Hematopoietic multipotent progenitor cell treated with erythropoietin and hydrocortisone succinate and interleukin-3 and kit ligand, for 4 days (in vitro differentiated cells): ENCODE results near the gene TSPAN5.

Source experiments
- DNase-seq: peaks from one replicate; pipeline ENCODE4 v3.0.0-alpha.2; 2015

The TSPAN5 gene

GRCh38 chr4:98583265-98583664, 75.1 kb downstream of the TSPAN5 start:
- DNase-seq = no peak

- DNase-seq = no peak
Observed at GRCh38 chr4:98581126-98581525, 77.3 kb downstream of the TSPAN5 start.

- DNase-seq = no peak
Observed at GRCh38 chr4:98577956-98578355, 80.5 kb downstream of the TSPAN5 start.

GRCh38 chr4:98574816-98575215, 83.6 kb downstream of the TSPAN5 start:
- DNase-seq = no peak

GRCh38 chr4:98573791-98574190, 84.6 kb downstream of the TSPAN5 start:
- DNase-seq = no peak

- DNase-seq = no peak
Observed at GRCh38 chr4:98572697-98573096, 85.7 kb downstream of the TSPAN5 start.

- DNase-seq = peak; percentile 69
Observed at GRCh38 chr4:98571161-98571786, 87.1 kb downstream of the TSPAN5 start.

GRCh38 chr4:98570151-98570797, 88.1 kb downstream of the TSPAN5 start:
- DNase-seq = peak; percentile 9

- no peak for DNase-seq
Observed at GRCh38 chr4:98568941-98569663, 89.3 kb downstream of the TSPAN5 start.

GRCh38 chr4:98567611-98568010, 90.8 kb downstream of the TSPAN5 start:
- DNase-seq = no peak

GRCh38 chr4:98566361-98567008, 91.9 kb downstream of the TSPAN5 start:
- DNase-seq = no peak

GRCh38 chr4:98565681-98566301, 92.6 kb downstream of the TSPAN5 start:
- DNase-seq = no peak

GRCh38 chr4:98564852-98565251, 93.6 kb downstream of the TSPAN5 start:
- no peak for DNase-seq

GRCh38 chr4:98560321-98560720, 98.1 kb downstream of the TSPAN5 start:
- DNase-seq = no peak

- DNase-seq = no peak
Observed at GRCh38 chr4:98558471-98559169, 99.8 kb downstream of the TSPAN5 start.

GRCh38 chr4:98557194-98557892, 101.1 kb downstream of the TSPAN5 start:
- DNase-seq = no peak

- no peak for DNase-seq
Observed at GRCh38 chr4:98556451-98556850, 102.0 kb downstream of the TSPAN5 start.

- DNase-seq = no peak
Observed at GRCh38 chr4:98555798-98556445, 102.5 kb downstream of the TSPAN5 start.

GRCh38 chr4:98546910-98547594, 111.4 kb downstream of the TSPAN5 start:
- no peak for DNase-seq

- DNase-seq = no peak
Observed at GRCh38 chr4:98544818-98545414, 113.5 kb downstream of the TSPAN5 start.
